ENCODE data around the gene RETN. TPM values are rescaled to one million over a fixed set of nuclear protein-coding genes. Genes with fewer than 3 reads are reported as not detected.

Gene RETN
- total and polyA plus RNA-seq, 5 donors from 2014 or later, result not detected

- no peaks in the 10 kb centered on the region for H3K36me3 Mint-ChIP-seq
- H3K4me1 Mint-ChIP-seq, result peaks cover 13 to 63% (median 27%) of the 10 kb centered on the region in 4 donors
- no peaks in the 10 kb centered on the region for H3K9me3 ChIP-seq (ENCODE audit: control insufficient read depth in 2 of 2, low read length in 2 of 2)
- no peaks in the 10 kb centered on the region for H3K36me3 ChIP-seq (ENCODE audit: control insufficient read depth, insufficient read depth, low read length)
- H3K4me3 ChIP-seq (ENCODE audit: low read depth, low read length), result peak overlapping the region; percentile 59
- no peaks in the 10 kb centered on the region for H3K9me3 Mint-ChIP-seq
- H3K4me3 Mint-ChIP-seq, result peak overlapping the region; percentile 79 to 91 (median 86)
- H3K27ac Mint-ChIP-seq, result peak overlapping the region; percentile 98 to 99 (median 99)
- H3K27me3 Mint-ChIP-seq, result no peaks in the 10 kb centered on the region
- H3K27ac ChIP-seq (ENCODE audit: insufficient read depth, low read length, poor library complexity, severe bottlenecking), result peak overlapping the region; percentile 88
- ATAC-seq (ENCODE audit: low read depth in 2 of 2) (peak; percentile 94), DNase-seq (peak; percentile 47 to 93 (median 80))
- peaks cover 38% of the 10 kb centered on the region for H3K4me1 ChIP-seq (ENCODE audit: control insufficient read depth, insufficient read depth, low read length, poor library complexity, severe bottlenecking)
- H3K27me3 ChIP-seq (ENCODE audit: control insufficient read depth, insufficient read depth, low read length), result no peaks in the 10 kb centered on the region
These were observed 36.7 kb downstream of the RETN start for GRCh38 chr19:7705387-7706187.

GRCh38 chr19:7706188-7706954, 37.5 kb downstream of the RETN start:
- Mint-ChIP-seq H3K4me1 (peaks cover 13 to 65% (median 27%) of the 10 kb centered on the region in 4 donors), H3K4me3 (peak overlapping the region; percentile 79 to 91 (median 86)), H3K9me3 (no peaks in the 10 kb centered on the region), H3K27ac (peak overlapping the region; percentile 98 to 99 (median 99)), H3K27me3 (no peaks in the 10 kb centered on the region), H3K36me3 (no peaks in the 10 kb centered on the region)
- ATAC-seq (ENCODE audit: low read depth in 2 of 2), result no peak
- no peaks in the 10 kb centered on the region for H3K27me3 ChIP-seq (ENCODE audit: control insufficient read depth, insufficient read depth, low read length)
- H3K27ac ChIP-seq (ENCODE audit: insufficient read depth, low read length, poor library complexity, severe bottlenecking), result peak overlapping the region; percentile 88
- peak overlapping the region; percentile 26 for H3K4me3 ChIP-seq (ENCODE audit: low read depth, low read length)
- H3K4me1 ChIP-seq (ENCODE audit: control insufficient read depth, insufficient read depth, low read length, poor library complexity, severe bottlenecking), result peaks cover 38% of the 10 kb centered on the region
- DNase-seq, result no peak
- H3K9me3 ChIP-seq (ENCODE audit: control insufficient read depth in 2 of 2, low read length in 2 of 2), result no peaks in the 10 kb centered on the region
- no peaks in the 10 kb centered on the region for H3K36me3 ChIP-seq (ENCODE audit: control insufficient read depth, insufficient read depth, low read length)

- Mint-ChIP-seq H3K27ac (peak overlapping the region; percentile 98 to 99 (median 99)), H3K36me3 (no peaks in the 10 kb centered on the region), H3K9me3 (no peaks in the 10 kb centered on the region), H3K4me3 (peak overlapping the region; percentile 79 to 91 (median 86)), H3K4me1 (peaks cover 13 to 62% (median 27%) of the 10 kb centered on the region in 4 donors), H3K27me3 (no peaks in the 10 kb centered on the region)
- Histone ChIP-seq H3K4me3 (ENCODE audit: low read depth, low read length) (no peak overlapping the region), H3K4me1 (ENCODE audit: control insufficient read depth, insufficient read depth, low read length, poor library complexity, severe bottlenecking) (peaks cover 38% of the 10 kb centered on the region), H3K9me3 (ENCODE audit: control insufficient read depth in 2 of 2, low read length in 2 of 2) (no peaks in the 10 kb centered on the region), H3K27ac (ENCODE audit: insufficient read depth, low read length, poor library complexity, severe bottlenecking) (peak overlapping the region; percentile 88), H3K27me3 (ENCODE audit: control insufficient read depth, insufficient read depth, low read length) (no peaks in the 10 kb centered on the region), H3K36me3 (ENCODE audit: control insufficient read depth, insufficient read depth, low read length) (no peaks in the 10 kb centered on the region)
- ATAC-seq (ENCODE audit: low read depth in 2 of 2) (no peak), DNase-seq (peak in 1 of 3 donors; percentile 22)
These were observed 38.2 kb downstream of the RETN start for GRCh38 chr19:7706955-7707456.

GRCh38 chr19:7709932-7710460, 41.1 kb downstream of the RETN start:
- Histone ChIP-seq H3K4me3 (ENCODE audit: low read depth, low read length) (no peak overlapping the region), H3K27ac (ENCODE audit: insufficient read depth, low read length, poor library complexity, severe bottlenecking) (no peak overlapping the region), H3K27me3 (ENCODE audit: control insufficient read depth, insufficient read depth, low read length) (no peaks in the 10 kb centered on the region), H3K9me3 (ENCODE audit: control insufficient read depth in 2 of 2, low read length in 2 of 2) (no peaks in the 10 kb centered on the region), H3K4me1 (ENCODE audit: control insufficient read depth, insufficient read depth, low read length, poor library complexity, severe bottlenecking) (peaks cover 29% of the 10 kb centered on the region), H3K36me3 (ENCODE audit: control insufficient read depth, insufficient read depth, low read length) (no peaks in the 10 kb centered on the region)
- H3K27me3 Mint-ChIP-seq, result no peaks in the 10 kb centered on the region
- no peaks in the 10 kb centered on the region for H3K36me3 Mint-ChIP-seq
- H3K4me3 Mint-ChIP-seq, result peak overlapping the region in 1 of 4 donors; percentile 38
- DNase-seq (no peak), ATAC-seq (ENCODE audit: low read depth in 2 of 2) (no peak)
- no peaks in the 10 kb centered on the region for H3K9me3 Mint-ChIP-seq
- peaks cover 13 to 47% (median 21%) of the 10 kb centered on the region in 4 donors for H3K4me1 Mint-ChIP-seq
- peak overlapping the region in 2 of 3 donors; percentile 51 to 74 for H3K27ac Mint-ChIP-seq

GRCh38 chr19:7710616-7711015, 41.8 kb downstream of the RETN start:
- Mint-ChIP-seq H3K36me3 (no peaks in the 10 kb centered on the region), H3K4me1 (peaks cover 10 to 40% (median 17%) of the 10 kb centered on the region in 4 donors), H3K9me3 (no peaks in the 10 kb centered on the region), H3K27me3 (no peaks in the 10 kb centered on the region), H3K27ac (peak overlapping the region; percentile 43 to 74 (median 69)), H3K4me3 (no peak overlapping the region)
- Histone ChIP-seq H3K9me3 (ENCODE audit: control insufficient read depth in 2 of 2, low read length in 2 of 2) (no peaks in the 10 kb centered on the region), H3K4me3 (ENCODE audit: low read depth, low read length) (no peak overlapping the region), H3K36me3 (ENCODE audit: control insufficient read depth, insufficient read depth, low read length) (no peaks in the 10 kb centered on the region), H3K27me3 (ENCODE audit: control insufficient read depth, insufficient read depth, low read length) (no peaks in the 10 kb centered on the region), H3K4me1 (ENCODE audit: control insufficient read depth, insufficient read depth, low read length, poor library complexity, severe bottlenecking) (peaks cover 23% of the 10 kb centered on the region), H3K27ac (ENCODE audit: insufficient read depth, low read length, poor library complexity, severe bottlenecking) (no peak overlapping the region)
- DNase-seq (no peak), ATAC-seq (ENCODE audit: low read depth in 2 of 2) (no peak)

- H3K9me3 ChIP-seq (ENCODE audit: control insufficient read depth in 2 of 2, low read length in 2 of 2), result peaks cover 0 to 3% of the 10 kb centered on the region in 2 experiments
- H3K9me3 Mint-ChIP-seq, result peaks cover 0 to 5% (median 3%) of the 10 kb centered on the region in 7 donors
- no peaks in the 10 kb centered on the region for H3K36me3 Mint-ChIP-seq
- H3K27ac Mint-ChIP-seq, result no peak overlapping the region
- DNase-seq (no peak), ATAC-seq (ENCODE audit: low read depth in 2 of 2) (no peak)
- peaks cover 0 to 10% (median 5%) of the 10 kb centered on the region in 4 donors for H3K4me1 Mint-ChIP-seq
- H3K27ac ChIP-seq (ENCODE audit: insufficient read depth, low read length, poor library complexity, severe bottlenecking), result no peak overlapping the region
- peak overlapping the region in 1 of 4 donors; percentile 81 for H3K4me3 Mint-ChIP-seq
- no peaks in the 10 kb centered on the region for H3K36me3 ChIP-seq (ENCODE audit: control insufficient read depth, insufficient read depth, low read length)
- H3K27me3 ChIP-seq (ENCODE audit: control insufficient read depth, insufficient read depth, low read length), result no peaks in the 10 kb centered on the region
- H3K4me1 ChIP-seq (ENCODE audit: control insufficient read depth, insufficient read depth, low read length, poor library complexity, severe bottlenecking), result no peaks in the 10 kb centered on the region
- H3K4me3 ChIP-seq (ENCODE audit: low read depth, low read length), result no peak overlapping the region
- H3K27me3 Mint-ChIP-seq, result no peaks in the 10 kb centered on the region
These were observed 46.8 kb downstream of the RETN start for GRCh38 chr19:7715671-7716070.

GRCh38 chr19:7716762-7717161, 47.9 kb downstream of the RETN start:
- H3K27me3 ChIP-seq (ENCODE audit: control insufficient read depth, insufficient read depth, low read length), result no peaks in the 10 kb centered on the region
- Mint-ChIP-seq H3K36me3 (no peaks in the 10 kb centered on the region), H3K4me3 (no peak overlapping the region), H3K4me1 (peaks cover 0 to 10% (median 4%) of the 10 kb centered on the region in 4 donors), H3K27me3 (no peaks in the 10 kb centered on the region), H3K27ac (no peak overlapping the region), H3K9me3 (peaks cover 0 to 5% (median 3%) of the 10 kb centered on the region in 7 donors)
- peaks cover 0 to 3% of the 10 kb centered on the region in 2 experiments for H3K9me3 ChIP-seq (ENCODE audit: control insufficient read depth in 2 of 2, low read length in 2 of 2)
- no peak overlapping the region for H3K4me3 ChIP-seq (ENCODE audit: low read depth, low read length)
- no peak for DNase-seq
- no peaks in the 10 kb centered on the region for H3K4me1 ChIP-seq (ENCODE audit: control insufficient read depth, insufficient read depth, low read length, poor library complexity, severe bottlenecking)
- ATAC-seq (ENCODE audit: low read depth in 2 of 2), result no peak
- no peaks in the 10 kb centered on the region for H3K36me3 ChIP-seq (ENCODE audit: control insufficient read depth, insufficient read depth, low read length)
- H3K27ac ChIP-seq (ENCODE audit: insufficient read depth, low read length, poor library complexity, severe bottlenecking), result no peak overlapping the region

Measured in CD4-positive, CD25-positive, alpha-beta regulatory T cell (primary cell).